ENCODE data around the gene ACKR3.

Gene ACKR3

DNA sequence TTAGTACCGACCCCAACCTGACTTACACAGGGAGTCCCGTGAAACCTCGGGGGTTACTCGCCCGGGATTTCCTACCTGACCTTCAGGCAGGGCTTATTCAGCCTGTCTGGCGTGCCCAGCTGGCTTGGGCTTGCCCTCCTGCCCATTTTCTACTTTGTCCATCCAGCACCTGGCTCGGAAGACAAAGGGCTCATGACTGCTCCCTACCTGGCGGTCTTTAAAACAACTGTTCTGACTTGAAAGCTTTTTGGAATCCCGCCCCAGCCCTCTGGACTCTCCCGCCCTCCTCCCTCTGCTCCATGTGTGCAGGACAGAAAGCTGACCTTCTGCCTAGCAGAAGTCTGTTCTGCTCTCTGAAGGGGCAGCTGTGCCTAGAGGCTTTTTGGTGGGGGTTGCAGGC, 43.1 kb downstream of the ACKR3 start:
- no peaks in the 10 kb centered on the region for H3K27me3 ChIP-seq (ENCODE audit: control insufficient read depth, insufficient read depth, low read length)
- no peaks in the 10 kb centered on the region for H3K36me3 ChIP-seq (ENCODE audit: control insufficient read depth, insufficient read depth, low read length)
- H3K9ac ChIP-seq (ENCODE audit: low read length): no peak overlapping the region
- no peak overlapping the region for H3K4me3 ChIP-seq (ENCODE audit: low read depth, low read length)
- no peaks in the 10 kb centered on the region for H3K9me3 ChIP-seq (ENCODE audit: control insufficient read depth, insufficient read depth, low read depth, low read length)
- H3K27ac ChIP-seq (ENCODE audit: low read depth, low read length): no peak overlapping the region
- no peaks in the 10 kb centered on the region for H3K4me1 ChIP-seq (ENCODE audit: control insufficient read depth, insufficient read depth, low read length)

- no peaks in the 10 kb centered on the region for H3K4me1 ChIP-seq (ENCODE audit: control insufficient read depth, insufficient read depth, low read length)
- H3K4me3 ChIP-seq (ENCODE audit: low read depth, low read length): no peak overlapping the region
- H3K9me3 ChIP-seq (ENCODE audit: control insufficient read depth, insufficient read depth, low read depth, low read length): no peaks in the 10 kb centered on the region
- H3K36me3 ChIP-seq (ENCODE audit: control insufficient read depth, insufficient read depth, low read length): no peaks in the 10 kb centered on the region
- H3K27me3 ChIP-seq (ENCODE audit: control insufficient read depth, insufficient read depth, low read length): peaks cover under 1% of the 10 kb centered on the region; the same call in 1 of the 2 replicates
- H3K9ac ChIP-seq (ENCODE audit: low read length): no peak overlapping the region
- no peak overlapping the region for H3K27ac ChIP-seq (ENCODE audit: low read depth, low read length)
Measured at GRCh38 chr2:236613612-236614011, 44.0 kb downstream of the ACKR3 start.

DNA sequence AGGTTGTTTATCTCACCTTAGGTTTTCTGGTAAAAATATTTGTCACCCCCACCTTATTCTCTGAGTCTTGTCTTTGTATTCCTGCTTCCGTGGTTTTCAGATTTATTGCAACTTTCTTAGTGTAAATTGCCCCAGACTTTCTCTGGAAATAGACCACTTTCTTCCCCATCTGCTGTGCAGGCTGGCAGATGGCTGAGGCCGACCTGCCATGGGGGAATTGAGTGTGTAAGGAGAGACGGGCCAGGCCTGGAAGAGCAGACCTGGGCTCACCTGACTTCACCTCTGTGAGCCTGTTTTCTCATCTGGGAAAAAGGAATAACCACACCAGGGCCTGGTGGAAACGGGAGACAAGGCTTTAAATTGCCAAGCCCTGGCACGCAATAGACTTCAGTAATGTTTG, 44.9 kb downstream of the ACKR3 start:
- H3K36me3 ChIP-seq (ENCODE audit: control insufficient read depth, insufficient read depth, low read length): no peaks in the 10 kb centered on the region
- no peaks in the 10 kb centered on the region for H3K9me3 ChIP-seq (ENCODE audit: control insufficient read depth, insufficient read depth, low read depth, low read length)
- H3K27ac ChIP-seq (ENCODE audit: low read depth, low read length): no peak overlapping the region
- peaks cover 9% of the 10 kb centered on the region; the same call in 1 of the 2 replicates for H3K27me3 ChIP-seq (ENCODE audit: control insufficient read depth, insufficient read depth, low read length)
- H3K4me3 ChIP-seq (ENCODE audit: low read depth, low read length): no peak overlapping the region
- no peak overlapping the region for H3K9ac ChIP-seq (ENCODE audit: low read length)
- no peaks in the 10 kb centered on the region for H3K4me1 ChIP-seq (ENCODE audit: control insufficient read depth, insufficient read depth, low read length)

GRCh38 chr2:236616031-236616430, 46.4 kb downstream of the ACKR3 start:
- Histone ChIP-seq H3K4me1 (ENCODE audit: control insufficient read depth, insufficient read depth, low read length) (no peaks in the 10 kb centered on the region), H3K4me3 (ENCODE audit: low read depth, low read length) (no peak overlapping the region), H3K27ac (ENCODE audit: low read depth, low read length) (no peak overlapping the region), H3K9me3 (ENCODE audit: control insufficient read depth, insufficient read depth, low read depth, low read length) (no peaks in the 10 kb centered on the region), H3K36me3 (ENCODE audit: control insufficient read depth, insufficient read depth, low read length) (no peaks in the 10 kb centered on the region), H3K27me3 (ENCODE audit: control insufficient read depth, insufficient read depth, low read length) (peaks cover 18% of the 10 kb centered on the region; the same call in 1 of the 2 replicates), H3K9ac (ENCODE audit: low read length) (no peak overlapping the region)

DNA sequence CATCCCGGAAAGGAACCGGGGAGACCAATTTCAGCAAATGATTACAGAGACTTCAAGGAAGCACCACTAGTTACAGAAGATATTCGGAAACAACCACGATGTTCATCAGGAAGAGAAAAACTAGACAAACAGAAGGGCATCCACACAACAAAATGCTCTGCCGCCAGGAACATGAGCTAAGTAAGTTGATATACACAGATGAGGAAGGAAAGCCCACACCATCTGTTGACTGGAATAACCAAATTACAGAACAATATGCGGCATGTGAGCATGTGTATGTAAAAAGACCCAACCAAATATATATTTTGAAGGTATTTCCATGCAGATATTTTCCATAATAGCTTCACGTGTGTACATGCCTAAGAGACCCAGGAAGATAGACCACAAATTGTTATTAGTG, 47.0 kb downstream of the ACKR3 start:
- H3K27me3 ChIP-seq (ENCODE audit: control insufficient read depth, insufficient read depth, low read length): peaks cover 18% of the 10 kb centered on the region; the same call in 1 of the 2 replicates
- no peak overlapping the region for H3K4me3 ChIP-seq (ENCODE audit: low read depth, low read length)
- H3K4me1 ChIP-seq (ENCODE audit: control insufficient read depth, insufficient read depth, low read length): no peaks in the 10 kb centered on the region

DNA sequence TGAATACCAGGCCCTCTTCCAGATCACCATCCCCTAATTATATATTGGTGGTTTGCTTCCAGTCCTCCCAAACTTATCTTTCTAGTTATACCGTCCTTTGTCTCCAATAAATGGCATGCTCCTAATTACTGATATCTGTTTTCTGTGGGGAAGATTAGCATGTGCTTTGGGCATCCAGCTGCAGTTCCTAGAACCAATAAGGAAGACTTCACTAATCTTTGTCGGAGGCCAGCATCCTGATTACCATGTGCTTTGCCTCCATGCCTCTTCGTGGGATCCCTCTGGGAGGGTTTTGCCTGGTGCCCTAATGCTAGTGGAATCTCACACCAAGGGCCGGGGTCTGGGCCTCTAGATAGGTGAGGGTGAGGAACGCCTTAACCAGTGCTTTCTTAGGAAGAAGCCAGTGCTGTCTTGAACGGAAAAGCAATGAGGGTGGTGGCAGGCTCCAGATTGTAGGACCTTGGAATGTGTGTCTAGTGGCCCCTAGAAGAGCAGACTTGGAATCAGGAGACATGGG, 47.7 kb downstream of the ACKR3 start:
- H3K4me1 ChIP-seq (ENCODE audit: control insufficient read depth, insufficient read depth, low read length): no peaks in the 10 kb centered on the region

More for the DNA sequence above, 47.0 kb downstream of the ACKR3 start:
- no peak overlapping the region for H3K27ac ChIP-seq (ENCODE audit: low read depth, low read length)
- H3K36me3 ChIP-seq (ENCODE audit: control insufficient read depth, insufficient read depth, low read length): no peaks in the 10 kb centered on the region
- H3K9ac ChIP-seq (ENCODE audit: low read length): no peak overlapping the region
- no peaks in the 10 kb centered on the region for H3K9me3 ChIP-seq (ENCODE audit: control insufficient read depth, insufficient read depth, low read depth, low read length)

DNA sequence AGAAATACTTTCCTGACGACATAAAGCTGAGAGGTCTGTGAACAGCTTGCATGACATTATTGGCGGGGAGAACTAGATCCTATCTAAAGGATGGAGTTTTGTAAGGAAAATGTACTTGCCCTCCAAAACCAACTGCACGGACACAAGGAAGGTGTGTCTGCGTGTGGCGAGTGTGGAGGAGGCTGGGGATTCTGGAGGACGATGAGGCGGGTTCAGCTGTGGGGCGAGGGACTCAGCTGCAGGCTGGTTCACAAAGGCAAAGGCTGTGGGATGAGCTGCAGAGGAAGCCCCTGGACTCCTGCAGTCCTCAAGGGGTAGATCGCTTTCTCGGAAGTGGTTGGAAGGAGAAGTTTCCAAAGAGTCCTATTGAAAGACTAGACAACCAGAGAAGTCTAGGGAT, 48.2 kb downstream of the ACKR3 start:
- Histone ChIP-seq H3K27me3 (ENCODE audit: control insufficient read depth, insufficient read depth, low read length) (peaks cover 18% of the 10 kb centered on the region; the same call in 1 of the 2 replicates), H3K36me3 (ENCODE audit: control insufficient read depth, insufficient read depth, low read length) (no peaks in the 10 kb centered on the region), H3K9ac (ENCODE audit: low read length) (no peak overlapping the region), H3K4me3 (ENCODE audit: low read depth, low read length) (no peak overlapping the region), H3K9me3 (ENCODE audit: control insufficient read depth, insufficient read depth, low read depth, low read length) (no peaks in the 10 kb centered on the region), H3K27ac (ENCODE audit: low read depth, low read length) (no peak overlapping the region), H3K4me1 (ENCODE audit: control insufficient read depth, insufficient read depth, low read length) (no peaks in the 10 kb centered on the region)

More for the DNA sequence above, 47.7 kb downstream of the ACKR3 start:
- Histone ChIP-seq H3K27me3 (ENCODE audit: control insufficient read depth, insufficient read depth, low read length) (peaks cover 18% of the 10 kb centered on the region; the same call in 1 of the 2 replicates), H3K9ac (ENCODE audit: low read length) (no peak overlapping the region), H3K4me3 (ENCODE audit: low read depth, low read length) (no peak overlapping the region), H3K36me3 (ENCODE audit: control insufficient read depth, insufficient read depth, low read length) (no peaks in the 10 kb centered on the region), H3K27ac (ENCODE audit: low read depth, low read length) (no peak overlapping the region), H3K9me3 (ENCODE audit: control insufficient read depth, insufficient read depth, low read depth, low read length) (no peaks in the 10 kb centered on the region)

DNA sequence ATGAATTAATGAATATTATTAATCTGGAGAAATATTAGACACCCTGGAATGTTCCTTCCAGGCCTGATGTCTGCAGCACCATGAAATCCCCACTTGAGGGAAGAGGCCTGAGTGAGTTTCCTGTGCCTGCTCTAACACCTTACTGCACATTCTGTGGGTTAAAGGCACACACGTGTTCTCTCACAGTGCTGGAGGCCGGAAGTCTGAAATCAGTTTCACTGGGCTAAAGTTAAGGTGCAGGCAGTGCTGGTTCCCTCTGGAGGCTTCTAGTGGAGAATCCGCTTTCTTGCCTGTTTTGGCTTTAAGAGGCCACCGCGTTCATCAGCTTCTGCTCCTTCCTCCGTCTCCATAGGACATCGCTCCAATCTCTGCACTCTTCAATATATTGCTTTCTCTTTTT, 48.7 kb downstream of the ACKR3 start:
- no peaks in the 10 kb centered on the region for H3K9me3 ChIP-seq (ENCODE audit: control insufficient read depth, insufficient read depth, low read depth, low read length)
- no peak overlapping the region for H3K4me3 ChIP-seq (ENCODE audit: low read depth, low read length)
- peaks cover 18% of the 10 kb centered on the region; the same call in 1 of the 2 replicates for H3K27me3 ChIP-seq (ENCODE audit: control insufficient read depth, insufficient read depth, low read length)
- H3K9ac ChIP-seq (ENCODE audit: low read length): no peak overlapping the region
- H3K36me3 ChIP-seq (ENCODE audit: control insufficient read depth, insufficient read depth, low read length): no peaks in the 10 kb centered on the region
- no peaks in the 10 kb centered on the region for H3K4me1 ChIP-seq (ENCODE audit: control insufficient read depth, insufficient read depth, low read length)
- H3K27ac ChIP-seq (ENCODE audit: low read depth, low read length): no peak overlapping the region

DNA sequence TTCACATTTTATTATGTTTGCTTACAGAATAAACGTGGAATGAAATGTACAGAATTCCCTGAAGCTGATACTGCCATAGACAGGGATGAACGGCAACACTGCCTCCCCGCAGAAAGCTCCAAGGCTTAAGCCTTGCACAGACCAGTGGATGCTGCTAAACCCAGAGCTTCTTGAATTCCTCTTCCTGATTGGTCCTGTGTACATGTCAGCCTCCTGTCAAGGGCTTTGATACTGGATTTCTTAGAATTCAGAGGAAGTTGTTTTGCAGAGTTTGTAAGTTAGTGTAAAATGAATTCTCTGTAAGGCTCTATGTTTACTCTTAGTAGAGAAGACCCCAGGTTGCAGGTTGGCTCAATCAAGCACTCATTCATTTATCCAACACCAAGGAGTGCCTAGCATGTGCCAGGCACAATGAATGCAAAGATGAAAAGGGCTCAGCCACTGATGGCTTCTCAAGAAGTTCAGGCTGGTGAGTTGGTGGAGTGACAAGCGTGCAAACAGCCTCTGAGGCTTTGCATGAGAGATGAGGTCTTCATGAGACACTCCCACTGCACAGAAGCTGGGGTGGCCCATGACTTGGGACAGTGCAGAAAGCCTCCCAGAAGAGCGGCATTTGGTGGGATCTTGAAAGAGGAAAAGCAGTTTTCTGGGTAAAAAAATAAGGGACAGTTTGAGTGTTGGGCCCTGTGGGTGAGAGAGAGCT, 50.4 kb downstream of the ACKR3 start:
- no peaks in the 10 kb centered on the region for H3K36me3 ChIP-seq (ENCODE audit: control insufficient read depth, insufficient read depth, low read length)
- H3K27ac ChIP-seq (ENCODE audit: low read depth, low read length): no peak overlapping the region
- no peak overlapping the region for H3K4me3 ChIP-seq (ENCODE audit: low read depth, low read length)

DNA sequence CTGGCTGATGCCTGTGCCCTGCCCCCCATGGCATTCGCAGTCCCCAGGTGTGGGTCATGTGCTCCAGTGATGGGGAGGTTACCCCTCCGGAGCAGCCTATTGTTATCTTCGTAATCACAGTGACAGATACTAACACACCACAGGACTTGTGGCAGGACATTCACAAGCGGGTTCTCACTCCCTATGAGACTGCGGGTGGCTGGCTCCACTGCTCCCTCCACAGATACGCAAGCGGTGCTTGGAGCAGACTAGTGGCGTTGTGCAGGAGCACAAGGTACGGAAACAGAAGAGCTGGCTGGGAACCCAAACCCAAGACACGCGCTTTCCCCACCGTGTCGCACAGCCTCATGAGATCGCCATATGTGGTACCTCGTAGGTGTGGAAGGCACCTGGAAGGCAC, 52.2 kb downstream of the ACKR3 start:
- peaks cover 18% of the 10 kb centered on the region; the same call in 1 of the 2 replicates for H3K27me3 ChIP-seq (ENCODE audit: control insufficient read depth, insufficient read depth, low read length)
- no peaks in the 10 kb centered on the region for H3K4me1 ChIP-seq (ENCODE audit: control insufficient read depth, insufficient read depth, low read length)
- H3K9me3 ChIP-seq (ENCODE audit: control insufficient read depth, insufficient read depth, low read depth, low read length): no peaks in the 10 kb centered on the region
- H3K27ac ChIP-seq (ENCODE audit: low read depth, low read length): no peak overlapping the region
- no peak overlapping the region for H3K9ac ChIP-seq (ENCODE audit: low read length)
- H3K36me3 ChIP-seq (ENCODE audit: control insufficient read depth, insufficient read depth, low read length): no peaks in the 10 kb centered on the region
- no peak overlapping the region for H3K4me3 ChIP-seq (ENCODE audit: low read depth, low read length)

More for the DNA sequence above, 50.4 kb downstream of the ACKR3 start:
- Histone ChIP-seq H3K4me1 (ENCODE audit: control insufficient read depth, insufficient read depth, low read length) (no peaks in the 10 kb centered on the region), H3K9me3 (ENCODE audit: control insufficient read depth, insufficient read depth, low read depth, low read length) (no peaks in the 10 kb centered on the region), H3K9ac (ENCODE audit: low read length) (no peak overlapping the region), H3K27me3 (ENCODE audit: control insufficient read depth, insufficient read depth, low read length) (peaks cover 18% of the 10 kb centered on the region; the same call in 1 of the 2 replicates)

DNA sequence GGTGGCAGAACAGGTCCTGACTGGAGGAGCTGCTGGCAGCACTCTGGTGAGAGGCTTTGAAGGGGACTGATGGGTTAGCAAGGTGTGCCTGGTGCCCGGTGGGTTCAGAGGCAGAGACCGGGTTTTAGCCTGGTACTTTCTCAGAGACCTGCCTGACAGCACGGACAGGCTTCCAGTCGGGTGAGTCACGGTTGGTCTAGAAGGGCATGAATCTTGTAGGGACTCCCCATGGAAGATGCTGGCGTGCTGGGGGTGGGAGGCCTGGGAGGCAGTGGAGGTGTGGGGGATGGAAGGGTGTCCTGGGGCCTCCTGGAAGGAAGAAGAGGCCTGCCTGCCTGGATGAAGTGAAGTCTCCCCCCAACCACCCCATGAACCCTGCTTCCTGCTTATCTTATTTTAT, 52.6 kb downstream of the ACKR3 start:
- no peak overlapping the region for H3K27ac ChIP-seq (ENCODE audit: low read depth, low read length)
- no peak overlapping the region for H3K9ac ChIP-seq (ENCODE audit: low read length)
- H3K4me3 ChIP-seq (ENCODE audit: low read depth, low read length): no peak overlapping the region
- H3K9me3 ChIP-seq (ENCODE audit: control insufficient read depth, insufficient read depth, low read depth, low read length): no peaks in the 10 kb centered on the region
- H3K27me3 ChIP-seq (ENCODE audit: control insufficient read depth, insufficient read depth, low read length): peaks cover 18% of the 10 kb centered on the region; the same call in 1 of the 2 replicates
- H3K4me1 ChIP-seq (ENCODE audit: control insufficient read depth, insufficient read depth, low read length): no peaks in the 10 kb centered on the region
- H3K36me3 ChIP-seq (ENCODE audit: control insufficient read depth, insufficient read depth, low read length): no peaks in the 10 kb centered on the region

Data from HUES6 (cell line).